Measurements from ENCODE around the gene TBX6. TPM values are rescaled to one million over a fixed set of nuclear protein-coding genes. Genes with fewer than 3 reads are reported as not detected.

Gene TBX6
- total and polyA plus RNA-seq, 10 of the 15 experiments (the other 5 are each of a cell fraction or from before 2014, with no cell fraction given), result 0.08 to 0.90 (median 0.31) TPM; not detected in 2

DNA sequence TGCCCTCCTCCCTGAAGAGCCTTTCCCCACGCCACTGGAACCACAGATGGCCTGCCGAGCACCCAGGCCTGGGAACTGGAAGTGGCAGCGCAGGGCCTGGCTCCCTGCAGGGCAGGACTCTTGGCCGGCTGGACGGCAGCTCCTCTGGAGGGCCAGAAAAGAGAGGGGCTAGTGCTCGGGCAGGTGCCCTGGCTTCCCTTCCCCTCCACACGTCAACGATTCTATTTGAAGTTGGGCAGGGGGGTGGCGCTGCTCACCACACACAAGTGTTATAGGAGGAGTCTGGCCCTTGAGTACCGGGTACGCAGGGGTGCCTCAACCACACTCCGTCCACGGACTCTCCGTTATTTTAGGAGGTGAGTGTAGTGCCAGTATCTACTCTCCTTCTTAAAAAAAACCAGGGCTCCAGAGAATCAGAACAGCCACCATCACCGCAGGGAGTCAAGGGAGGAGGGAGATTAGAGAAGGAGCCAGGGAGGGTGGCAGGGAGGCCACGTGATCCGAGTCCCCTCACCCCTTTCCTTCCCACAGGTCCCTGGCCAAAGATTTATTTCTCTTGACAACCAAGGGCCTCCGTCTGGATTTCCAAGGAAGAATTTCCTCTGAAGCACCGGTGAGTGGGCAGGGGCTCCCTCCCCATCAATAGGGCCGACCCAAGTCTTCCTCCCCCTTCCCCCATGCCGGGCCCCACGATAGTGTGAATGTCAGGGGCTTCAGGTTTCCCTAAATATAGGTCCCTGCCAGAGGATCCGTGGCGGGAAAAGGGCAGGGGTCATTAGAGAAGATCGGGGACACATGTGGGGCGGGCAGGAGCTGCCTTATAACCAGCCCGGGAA is 27.6 kb downstream of the TBX6 start (continued):
- TF ChIP-seq SUPT20H (IDR thresholded peaks at IDR 0.05; ENCODE audit: borderline replicate concordance, control insufficient read depth, low read depth, low read length), result no peak
- no peak for TF ChIP-seq IRF4 (IDR thresholded peaks at IDR 0.05; ENCODE audit: low read depth, low read length)
- no peak for TF ChIP-seq RELA (IDR thresholded peaks at IDR 0.05; ENCODE audit: borderline replicate concordance, partially characterized antibody)
- TF ChIP-seq ZZZ3 (IDR thresholded peaks at IDR 0.05; ENCODE audit: control insufficient read depth, insufficient read length, low read depth), result no peak
- TF ChIP-seq ATF7 (IDR thresholded peaks at IDR 0.05; ENCODE audit: low read depth), result peak; percentile 45; the same call in 1 of the 2 replicates
- TF ChIP-seq, protein P1, sequence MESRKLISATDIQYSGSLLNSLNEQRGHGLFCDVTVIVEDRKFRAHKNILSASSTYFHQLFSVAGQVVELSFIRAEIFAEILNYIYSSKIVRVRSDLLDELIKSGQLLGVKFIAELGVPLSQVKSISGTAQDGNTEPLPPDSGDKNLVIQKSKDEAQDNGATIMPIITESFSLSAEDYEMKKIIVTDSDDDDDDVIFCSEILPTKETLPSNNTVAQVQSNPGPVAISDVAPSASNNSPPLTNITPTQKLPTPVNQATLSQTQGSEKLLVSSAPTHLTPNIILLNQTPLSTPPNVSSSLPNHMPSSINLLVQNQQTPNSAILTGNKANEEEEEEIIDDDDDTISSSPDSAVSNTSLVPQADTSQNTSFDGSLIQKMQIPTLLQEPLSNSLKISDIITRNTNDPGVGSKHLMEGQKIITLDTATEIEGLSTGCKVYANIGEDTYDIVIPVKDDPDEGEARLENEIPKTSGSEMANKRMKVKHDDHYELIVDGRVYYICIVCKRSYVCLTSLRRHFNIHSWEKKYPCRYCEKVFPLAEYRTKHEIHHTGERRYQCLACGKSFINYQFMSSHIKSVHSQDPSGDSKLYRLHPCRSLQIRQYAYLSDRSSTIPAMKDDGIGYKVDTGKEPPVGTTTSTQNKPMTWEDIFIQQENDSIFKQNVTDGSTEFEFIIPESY (IDR thresholded peaks at IDR 0.05), result no peak
- TF ChIP-seq BHLHE40 (IDR thresholded peaks at IDR 0.05; ENCODE audit: borderline replicate concordance in 1 of 2, low read depth in 2 of 2, low read length in 1 of 2), result peak in 1 of 2 experiments; percentile 61; a peak in 1 of 4 replicates
- TF ChIP-seq, protein P2, sequence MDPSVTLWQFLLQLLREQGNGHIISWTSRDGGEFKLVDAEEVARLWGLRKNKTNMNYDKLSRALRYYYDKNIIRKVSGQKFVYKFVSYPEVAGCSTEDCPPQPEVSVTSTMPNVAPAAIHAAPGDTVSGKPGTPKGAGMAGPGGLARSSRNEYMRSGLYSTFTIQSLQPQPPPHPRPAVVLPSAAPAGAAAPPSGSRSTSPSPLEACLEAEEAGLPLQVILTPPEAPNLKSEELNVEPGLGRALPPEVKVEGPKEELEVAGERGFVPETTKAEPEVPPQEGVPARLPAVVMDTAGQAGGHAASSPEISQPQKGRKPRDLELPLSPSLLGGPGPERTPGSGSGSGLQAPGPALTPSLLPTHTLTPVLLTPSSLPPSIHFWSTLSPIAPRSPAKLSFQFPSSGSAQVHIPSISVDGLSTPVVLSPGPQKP (IDR thresholded peaks at IDR 0.05; ENCODE audit: low read depth, low read length), result no peak
- TF ChIP-seq JUNB (IDR thresholded peaks at IDR 0.05), result no peak
- peak; percentile 85 for TF ChIP-seq MEF2B (IDR thresholded peaks at IDR 0.05; ENCODE audit: partially characterized antibody, poor library complexity, severe bottlenecking)
- TF ChIP-seq CEBPB (IDR thresholded peaks at IDR 0.05; ENCODE audit: borderline replicate concordance in 1 of 2, low read depth in 2 of 2, low read length in 2 of 2), result no peak
- TF ChIP-seq, protein P3, sequence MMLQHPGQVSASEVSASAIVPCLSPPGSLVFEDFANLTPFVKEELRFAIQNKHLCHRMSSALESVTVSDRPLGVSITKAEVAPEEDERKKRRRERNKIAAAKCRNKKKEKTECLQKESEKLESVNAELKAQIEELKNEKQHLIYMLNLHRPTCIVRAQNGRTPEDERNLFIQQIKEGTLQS (IDR thresholded peaks at IDR 0.05; ENCODE audit: borderline replicate concordance, extremely low read depth, low read depth, low read length), result no peak
- TF ChIP-seq NBN (IDR thresholded peaks at IDR 0.05), result peak; percentile 76
- peak; percentile 34; the same call in 1 of the 2 replicates for TF ChIP-seq CBFB (IDR thresholded peaks at IDR 0.05; ENCODE audit: low read depth)
- TF ChIP-seq, protein P4, sequence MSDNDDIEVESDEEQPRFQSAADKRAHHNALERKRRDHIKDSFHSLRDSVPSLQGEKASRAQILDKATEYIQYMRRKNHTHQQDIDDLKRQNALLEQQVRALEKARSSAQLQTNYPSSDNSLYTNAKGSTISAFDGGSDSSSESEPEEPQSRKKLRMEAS (IDR thresholded peaks at IDR 0.05; ENCODE audit: low read depth, low read length), result peak; percentile 71
- TF ChIP-seq PAX8 (IDR thresholded peaks at IDR 0.05), result no peak
- TF ChIP-seq, protein P5, sequence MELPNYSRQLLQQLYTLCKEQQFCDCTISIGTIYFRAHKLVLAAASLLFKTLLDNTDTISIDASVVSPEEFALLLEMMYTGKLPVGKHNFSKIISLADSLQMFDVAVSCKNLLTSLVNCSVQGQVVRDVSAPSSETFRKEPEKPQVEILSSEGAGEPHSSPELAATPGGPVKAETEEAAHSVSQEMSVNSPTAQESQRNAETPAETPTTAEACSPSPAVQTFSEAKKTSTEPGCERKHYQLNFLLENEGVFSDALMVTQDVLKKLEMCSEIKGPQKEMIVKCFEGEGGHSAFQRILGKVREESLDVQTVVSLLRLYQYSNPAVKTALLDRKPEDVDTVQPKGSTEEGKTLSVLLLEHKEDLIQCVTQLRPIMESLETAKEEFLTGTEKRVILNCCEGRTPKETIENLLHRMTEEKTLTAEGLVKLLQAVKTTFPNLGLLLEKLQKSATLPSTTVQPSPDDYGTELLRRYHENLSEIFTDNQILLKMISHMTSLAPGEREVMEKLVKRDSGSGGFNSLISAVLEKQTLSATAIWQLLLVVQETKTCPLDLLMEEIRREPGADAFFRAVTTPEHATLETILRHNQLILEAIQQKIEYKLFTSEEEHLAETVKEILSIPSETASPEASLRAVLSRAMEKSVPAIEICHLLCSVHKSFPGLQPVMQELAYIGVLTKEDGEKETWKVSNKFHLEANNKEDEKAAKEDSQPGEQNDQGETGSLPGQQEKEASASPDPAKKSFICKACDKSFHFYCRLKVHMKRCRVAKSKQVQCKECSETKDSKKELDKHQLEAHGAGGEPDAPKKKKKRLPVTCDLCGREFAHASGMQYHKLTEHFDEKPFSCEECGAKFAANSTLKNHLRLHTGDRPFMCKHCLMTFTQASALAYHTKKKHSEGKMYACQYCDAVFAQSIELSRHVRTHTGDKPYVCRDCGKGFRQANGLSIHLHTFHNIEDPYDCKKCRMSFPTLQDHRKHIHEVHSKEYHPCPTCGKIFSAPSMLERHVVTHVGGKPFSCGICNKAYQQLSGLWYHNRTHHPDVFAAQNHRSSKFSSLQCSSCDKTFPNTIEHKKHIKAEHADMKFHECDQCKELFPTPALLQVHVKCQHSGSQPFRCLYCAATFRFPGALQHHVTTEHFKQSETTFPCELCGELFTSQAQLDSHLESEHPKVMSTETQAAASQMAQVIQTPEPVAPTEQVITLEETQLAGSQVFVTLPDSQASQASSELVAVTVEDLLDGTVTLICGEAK (IDR thresholded peaks at IDR 0.05; ENCODE audit: borderline replicate concordance), result no peak
- no peak for TF ChIP-seq BACH1 (IDR thresholded peaks at IDR 0.05; ENCODE audit: borderline replicate concordance)
- TF ChIP-seq, protein P6, sequence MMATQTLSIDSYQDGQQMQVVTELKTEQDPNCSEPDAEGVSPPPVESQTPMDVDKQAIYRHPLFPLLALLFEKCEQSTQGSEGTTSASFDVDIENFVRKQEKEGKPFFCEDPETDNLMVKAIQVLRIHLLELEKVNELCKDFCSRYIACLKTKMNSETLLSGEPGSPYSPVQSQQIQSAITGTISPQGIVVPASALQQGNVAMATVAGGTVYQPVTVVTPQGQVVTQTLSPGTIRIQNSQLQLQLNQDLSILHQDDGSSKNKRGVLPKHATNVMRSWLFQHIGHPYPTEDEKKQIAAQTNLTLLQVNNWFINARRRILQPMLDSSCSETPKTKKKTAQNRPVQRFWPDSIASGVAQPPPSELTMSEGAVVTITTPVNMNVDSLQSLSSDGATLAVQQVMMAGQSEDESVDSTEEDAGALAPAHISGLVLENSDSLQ (IDR thresholded peaks at IDR 0.05), result no peak
- TF ChIP-seq POLR2AphosphoS2 (IDR thresholded peaks at IDR 0.05; ENCODE audit: low read depth, low read length), result peak; percentile 64; the same call in 1 of the 2 replicates

Measured in GM12878 (cell line).